Activated CD8-positive, alpha-beta memory T cell treated with anti-CD3 and anti-CD28 coated beads, Interleukin-2, amount 50 U/mL, for 1 hour (primary cell): ENCODE data around the gene CNTNAP2.
"Not testable (repeated sequence)": the region's sequence is repeated elsewhere in the genome, so short reads cannot be mapped to it uniquely, and the experiment has no call there.

Experiments
- DNase-seq: peaks from one replicate; pipeline ENCODE4 v3.0.0-alpha.2; 2020; ENCODE audit errors: extremely low read depth

Gene CNTNAP2

DNA sequence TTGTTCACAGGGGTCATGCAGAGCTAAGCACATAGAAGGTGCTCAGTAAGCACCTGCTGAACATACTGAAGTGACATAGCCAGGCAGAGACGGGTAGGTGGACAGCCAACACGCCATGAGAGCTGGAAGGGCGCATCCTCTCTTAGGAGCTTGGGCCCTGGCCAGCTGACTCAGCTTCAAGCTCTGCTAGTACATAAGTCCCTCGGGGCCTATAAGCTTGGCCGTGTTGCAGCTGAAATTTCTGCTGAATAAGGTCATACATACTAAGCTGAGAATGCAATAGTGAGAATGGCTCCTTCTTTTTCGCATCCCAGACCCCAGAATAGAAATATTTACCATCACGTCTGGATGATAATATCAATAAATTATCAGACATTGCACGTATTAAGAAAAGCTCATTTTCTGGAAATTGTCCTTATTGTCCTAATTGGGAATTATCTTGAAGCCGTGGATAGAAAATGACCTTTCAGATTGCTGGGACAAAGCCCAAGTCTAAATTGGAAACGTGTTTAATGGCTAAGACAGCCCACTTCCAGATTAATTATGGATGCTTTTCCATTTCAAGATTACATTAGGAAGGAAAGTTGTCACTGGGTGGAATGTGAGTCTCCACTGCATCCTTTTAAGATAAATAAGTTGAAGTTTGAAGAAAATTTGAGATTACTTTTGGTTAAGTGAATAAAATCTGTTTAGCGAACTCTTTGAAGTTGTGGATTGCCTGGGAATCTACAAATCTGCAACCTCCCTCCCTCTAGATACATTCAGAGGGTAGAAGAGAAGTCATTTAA is 2186.9 kb downstream of the CNTNAP2 start:
- no peak for DNase-seq

DNA sequence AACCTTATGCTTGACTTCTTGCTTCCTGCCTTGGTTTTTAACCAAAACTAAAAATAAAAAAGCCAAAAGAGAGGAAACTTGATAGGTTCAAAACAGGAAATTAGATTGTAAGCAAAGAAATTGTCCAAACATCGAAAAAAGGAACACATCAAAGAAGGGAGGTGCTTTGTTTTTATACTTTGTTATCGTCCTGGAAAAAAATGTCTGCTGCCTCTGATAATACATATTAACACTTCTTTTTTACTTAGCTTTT is 2187.4 kb downstream of the CNTNAP2 start:
- no peak for DNase-seq

- no peak for DNase-seq
Observed at GRCh38 chr7:148304456-148304855, 2187.9 kb downstream of the CNTNAP2 start.

GRCh38 chr7:148306759-148307158 is 2190.2 kb downstream of the CNTNAP2 start:
- DNase-seq = no peak

DNA sequence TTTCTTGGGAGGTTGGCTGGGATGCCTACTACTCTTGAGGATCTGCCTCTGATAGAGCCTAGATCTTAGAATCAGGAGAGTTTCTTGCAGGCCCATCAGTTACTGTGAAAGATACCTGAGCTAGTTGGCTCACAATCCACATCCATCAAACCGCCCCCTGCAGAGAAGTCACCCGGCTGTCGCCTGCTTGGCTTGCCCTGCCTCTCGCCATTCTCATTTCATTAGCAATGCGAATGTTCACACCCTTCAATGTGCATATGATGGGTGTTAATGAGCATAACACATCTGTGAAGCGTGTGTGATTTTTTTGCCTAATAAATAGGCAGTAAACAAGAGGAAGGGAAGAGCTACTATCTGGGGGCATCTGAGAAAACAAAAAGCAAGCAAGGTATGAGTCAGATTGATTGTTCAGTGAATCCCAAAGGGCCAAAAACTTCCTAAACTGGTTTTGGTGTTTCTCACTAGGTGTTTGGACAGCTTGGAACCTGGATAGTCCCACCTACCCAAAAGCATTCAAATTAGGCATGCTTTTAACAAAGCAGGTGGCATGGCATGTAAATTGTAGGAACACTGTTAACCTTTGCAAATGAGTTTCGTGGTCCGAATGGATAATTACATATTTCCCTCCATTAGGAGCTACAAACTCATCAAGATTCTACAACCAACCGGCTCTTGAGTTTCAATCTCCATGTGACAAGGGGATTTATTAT is 2201.7 kb downstream of the CNTNAP2 start:
- DNase-seq = no peak

DNA sequence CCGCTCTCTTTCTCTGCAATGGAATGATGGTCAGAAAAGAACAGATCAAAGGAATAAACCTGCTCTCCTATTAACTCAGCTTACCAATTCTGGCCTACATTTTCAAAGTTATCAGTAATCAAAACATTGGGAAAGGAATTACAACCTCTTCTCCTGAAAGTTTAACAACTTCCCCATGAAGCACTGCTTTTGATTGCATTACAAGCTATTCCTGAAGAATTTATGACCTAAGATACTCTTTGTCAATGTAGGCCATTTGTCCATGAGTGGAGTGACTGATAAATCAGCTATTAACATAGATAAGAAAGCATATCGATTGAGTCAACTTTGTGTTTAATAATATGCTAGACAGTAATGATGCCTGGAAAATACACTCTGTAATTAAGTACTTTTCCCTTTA is 2202.2 kb downstream of the CNTNAP2 start:
- DNase-seq = no peak

GRCh38 chr7:148319316-148319808 is 2202.8 kb downstream of the CNTNAP2 start:
- no peak for DNase-seq

DNA sequence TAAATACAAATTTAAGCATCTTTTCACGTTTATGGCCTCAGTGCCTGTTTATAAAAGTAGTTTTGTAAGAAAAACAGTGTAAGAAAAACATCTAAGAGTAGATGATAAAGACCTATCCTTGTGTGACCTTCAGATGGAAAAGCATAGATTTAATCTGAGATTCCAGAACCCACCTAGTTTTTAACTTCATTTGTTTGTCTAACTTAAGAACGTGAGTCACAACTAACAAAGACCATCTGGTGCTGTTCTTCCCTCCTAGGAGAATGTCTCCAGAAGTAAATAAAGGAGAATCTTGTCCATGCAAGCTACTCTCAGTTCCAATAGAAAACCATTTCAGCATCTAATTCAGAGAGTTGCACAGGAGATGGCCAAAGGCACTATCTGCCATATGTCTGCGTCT is 2208.6 kb downstream of the CNTNAP2 start:
- no peak for DNase-seq

DNA sequence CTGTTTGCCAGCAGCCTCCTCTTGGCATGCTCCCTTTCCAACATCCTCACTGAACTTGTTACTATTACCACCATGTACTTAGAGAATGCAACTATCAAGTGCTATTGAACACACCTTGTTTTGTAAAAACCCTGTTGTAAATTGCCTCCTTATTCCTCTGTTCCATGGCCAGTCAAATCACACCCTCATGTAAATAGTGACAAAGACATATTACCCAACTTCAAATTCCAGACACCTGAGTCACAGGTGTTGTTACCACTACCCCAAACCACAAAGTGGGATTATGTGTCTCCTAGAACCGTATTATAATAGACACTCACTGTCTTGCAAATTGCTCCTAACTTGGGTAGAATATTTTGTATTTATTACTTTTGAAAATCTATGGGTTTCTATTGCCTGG is 2210.8 kb downstream of the CNTNAP2 start:
- no peak for DNase-seq

- no peak for DNase-seq
Observed at GRCh38 chr7:148328906-148329305, 2212.3 kb downstream of the CNTNAP2 start.

GRCh38 chr7:148330124-148330818 is 2213.7 kb downstream of the CNTNAP2 start:
- DNase-seq = no peak

DNA sequence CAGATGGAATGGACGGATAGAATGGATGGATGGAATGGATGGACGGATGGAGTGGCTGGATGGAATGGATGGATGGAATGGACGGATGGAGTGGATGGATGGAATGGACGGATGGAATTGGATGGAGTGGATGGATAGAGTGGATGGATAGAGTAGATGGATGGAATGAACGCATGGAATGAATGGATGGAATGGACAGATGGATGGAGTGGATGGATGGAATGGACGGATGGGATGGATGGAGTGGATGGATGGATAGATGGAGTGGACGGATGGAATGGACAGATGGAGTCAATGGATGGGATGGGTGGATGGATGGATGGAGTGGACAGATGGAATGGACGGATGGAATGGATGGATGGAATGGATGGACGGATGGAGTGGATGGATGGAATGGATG is 2214.2 kb downstream of the CNTNAP2 start:
- no peak for DNase-seq

DNA sequence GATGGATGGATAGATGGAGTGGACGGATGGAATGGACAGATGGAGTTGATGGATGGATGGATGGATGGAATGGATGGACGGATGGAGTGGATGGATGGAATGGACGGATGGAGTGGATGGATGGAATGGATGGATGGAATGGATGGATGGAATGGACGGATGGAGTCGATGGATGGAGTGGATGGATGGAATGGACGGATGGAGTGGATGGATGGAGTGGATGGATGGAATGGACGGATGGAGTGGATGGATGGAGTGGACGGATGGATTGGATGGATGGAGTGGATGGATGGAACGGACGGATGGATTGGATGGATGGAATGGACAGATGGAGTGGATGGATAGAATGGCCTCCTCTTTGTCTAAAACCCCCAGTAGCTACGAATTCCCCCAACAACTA is 2214.9 kb downstream of the CNTNAP2 start:
- not testable (repeated sequence) for DNase-seq

GRCh38 chr7:148332191-148333186 is 2215.9 kb downstream of the CNTNAP2 start:
- no peak for DNase-seq

DNA sequence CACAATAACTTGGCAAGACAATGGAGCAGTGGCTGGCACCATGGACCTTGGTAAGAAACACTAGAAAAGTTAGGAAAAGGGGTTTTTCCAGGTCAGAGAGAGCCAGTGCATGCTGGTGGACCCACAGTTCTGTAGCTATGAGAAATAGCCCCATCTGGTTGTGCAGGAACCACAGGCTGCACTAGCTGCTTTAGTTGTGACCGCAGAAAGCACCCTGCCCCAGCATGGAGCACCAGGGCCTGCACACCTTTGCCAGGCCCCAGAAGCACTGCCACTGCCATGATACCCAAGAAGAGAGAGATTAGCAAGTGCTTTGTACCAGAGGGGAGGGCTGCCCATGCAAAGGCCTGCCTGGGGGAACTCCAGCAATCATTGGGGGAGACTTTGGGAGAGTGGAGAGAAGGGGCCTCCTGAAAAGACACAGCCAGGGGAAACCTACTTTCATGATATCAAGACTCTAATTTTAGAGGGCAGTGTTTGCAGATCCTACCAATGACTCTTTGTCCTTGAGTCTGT is 2217.9 kb downstream of the CNTNAP2 start:
- DNase-seq = no peak

DNA sequence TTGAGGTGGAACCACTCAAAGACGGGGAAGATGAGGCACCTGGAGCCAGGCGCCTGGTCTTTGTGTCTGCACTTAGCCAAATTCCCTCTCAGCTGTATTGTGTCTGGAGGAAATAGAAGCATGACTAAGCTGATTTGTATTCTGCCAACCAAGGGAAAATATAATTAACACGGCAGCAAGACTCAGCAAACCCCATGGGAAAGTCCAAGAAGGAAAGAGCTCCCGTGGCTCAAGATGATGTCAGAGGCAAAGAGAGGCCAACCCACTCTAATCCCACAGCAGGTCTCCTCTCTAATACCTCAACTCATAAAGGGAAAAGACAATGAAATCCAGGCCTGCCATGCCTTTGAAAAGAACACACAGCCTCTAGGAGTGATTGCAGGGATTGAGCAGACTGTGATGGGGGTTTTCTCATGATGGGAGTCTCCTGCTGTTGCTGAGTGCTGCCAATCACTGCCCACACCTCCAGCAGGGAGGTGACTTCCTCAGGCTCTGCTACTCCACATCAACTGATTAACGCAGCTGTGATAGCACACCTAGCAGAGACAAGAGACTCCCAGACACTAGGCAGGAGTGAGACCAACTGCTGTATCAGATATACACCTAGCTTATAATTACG is 2218.5 kb downstream of the CNTNAP2 start:
- no peak for DNase-seq

GRCh38 chr7:148335790-148336189 is 2219.2 kb downstream of the CNTNAP2 start:
- DNase-seq = no peak

GRCh38 chr7:148336411-148336810 is 2219.8 kb downstream of the CNTNAP2 start:
- DNase-seq = no peak

GRCh38 chr7:148337246-148337965 is 2220.8 kb downstream of the CNTNAP2 start:
- DNase-seq = no peak
